ENCODE measurements around the gene OTUD5. TPM values are rescaled to one million over a fixed set of nuclear protein-coding genes. Genes with fewer than 3 reads are reported as not detected.

The OTUD5 gene
- total RNA-seq, 5 donors from 2014 or later (not counting 1 experiment from before 2014, with no cell fraction given) = 87.2 to 92.5 (median 89.7) TPM

DNA sequence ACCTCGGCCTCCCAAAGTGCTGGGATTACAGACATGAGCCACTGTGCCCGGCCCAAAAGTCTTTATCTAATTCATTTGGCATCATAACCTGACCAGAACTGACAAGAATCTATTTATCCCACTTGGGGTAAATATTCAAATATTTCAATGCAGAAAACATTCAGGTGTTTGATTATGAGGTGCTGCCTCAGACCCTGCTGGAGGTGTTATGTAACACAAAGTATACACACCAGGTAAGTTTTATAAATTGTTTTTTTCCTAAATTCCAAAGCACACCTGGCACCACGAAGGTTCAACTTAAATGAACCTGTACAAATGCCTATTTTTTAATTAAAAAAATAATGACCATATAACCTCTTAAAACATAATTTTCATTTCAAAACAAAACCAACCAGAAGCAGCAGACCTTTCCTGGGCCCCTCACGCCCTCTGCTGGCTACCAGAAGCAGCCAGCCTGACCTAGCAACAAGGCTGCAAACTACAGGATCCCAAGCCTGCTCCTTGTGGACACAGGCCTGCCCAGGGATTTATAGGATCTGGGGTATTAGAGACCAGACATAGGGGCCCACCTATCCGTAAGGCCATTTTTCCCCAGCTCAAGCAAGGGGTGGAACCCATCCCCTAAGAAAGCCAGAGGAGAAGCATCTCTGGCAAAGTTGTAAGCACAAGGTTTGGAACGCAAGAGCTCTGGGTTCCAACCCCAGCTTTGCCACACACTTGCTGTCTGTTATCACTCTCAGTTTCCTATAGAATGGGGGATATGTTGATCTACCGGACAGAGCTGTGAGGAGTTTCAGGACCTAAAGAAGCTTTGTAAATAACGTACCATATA is 11.7 kb downstream of the OTUD5 start:
- WGBS (ENCODE audit: insufficient coverage) = no CpG with 5 or more reads among the region's 8 CpGs
- no peaks in the 10 kb centered on the region for H3K9me3 Mint-ChIP-seq
- POLR2A ChIA-PET = interaction anchor here in 1 of 2 donors (0.7 to 1.0 kb wide), 2 partner anchors 12 to 20 kb away, joined by 3 to 6 read pairs; no protein-coding TSS in a partner anchor
- no peaks in the 10 kb centered on the region for H3K27me3 ChIP-seq (replicated peaks in 1 of 2; ENCODE audit: control insufficient read depth in 2 of 2, extremely low read depth in 1 of 2, insufficient read depth in 2 of 2, low read length in 1 of 2)
- peaks cover 53 to 62% (median 57%) of the 10 kb centered on the region in 3 donors for H3K4me1 Mint-ChIP-seq
- H3K36me3 Mint-ChIP-seq = peaks cover 17% of the 10 kb centered on the region
- H3K4me3 Mint-ChIP-seq = peak overlapping the region; percentile 9 to 61 (median 28)
- no peak overlapping the region for H3K27ac ChIP-seq (ENCODE audit: low read length)
- ATAC-seq (replicated peaks in 1 of 4) = peak; percentile 55 to 66 (median 63)
- no peaks in the 10 kb centered on the region for H3K9me3 ChIP-seq
- peaks cover 0 to 23% of the 10 kb centered on the region in 2 donors for H3K36me3 ChIP-seq (ENCODE audit: control insufficient read depth in 2 of 2, extremely low read depth in 1 of 2, insufficient read depth in 1 of 2, low read length in 1 of 2)
- H3K4me1 ChIP-seq (ENCODE audit: control insufficient read depth in 1 of 2, extremely low read depth in 1 of 2, insufficient read depth in 2 of 2, low read length in 2 of 2) = peaks cover 3 to 58% of the 10 kb centered on the region in 2 experiments
- H3K27me3 Mint-ChIP-seq = no peaks in the 10 kb centered on the region
- CTCF ChIA-PET = interaction anchor here (0.7 to 1.7 kb wide), 9 partner anchors 8 to 1173 kb away, joined by 3 to 5 read pairs (median 3); partner anchors contain the start of gene SLC35A2 (in 1 of the 2)
- peak overlapping the region; percentile 71 to 72 for H3K27ac Mint-ChIP-seq
- no peak overlapping the region for H3K4me3 ChIP-seq (ENCODE audit: control insufficient read depth in 1 of 2, extremely low read depth in 1 of 2, low read length in 1 of 2)
- peak in 33 of 35 experiments; percentile 25 to 71 (median 47) for DNase-seq

- Mint-ChIP-seq H3K36me3 (peaks cover 16% of the 10 kb centered on the region), H3K9me3 (no peaks in the 10 kb centered on the region), H3K4me3 (peak overlapping the region in 2 of 3 donors; percentile 48 to 58), H3K4me1 (peaks cover 81 to 83% (median 81%) of the 10 kb centered on the region in 3 donors), H3K27me3 (no peaks in the 10 kb centered on the region), H3K27ac (peak overlapping the region; percentile 90 to 95)
- POLR2A ChIA-PET = no interaction called here
- ATAC-seq (replicated peaks in 1 of 4) = no peak
- no peak for DNase-seq
- Histone ChIP-seq H3K27me3 (replicated peaks in 1 of 2; ENCODE audit: control insufficient read depth in 2 of 2, extremely low read depth in 1 of 2, insufficient read depth in 2 of 2, low read length in 1 of 2) (no peaks in the 10 kb centered on the region), H3K27ac (ENCODE audit: low read length) (peak overlapping the region; percentile 38), H3K4me3 (ENCODE audit: control insufficient read depth in 1 of 2, extremely low read depth in 1 of 2, low read length in 1 of 2) (no peak overlapping the region), H3K36me3 (ENCODE audit: control insufficient read depth in 2 of 2, extremely low read depth in 1 of 2, insufficient read depth in 1 of 2, low read length in 1 of 2) (peaks cover 0 to 18% of the 10 kb centered on the region in 2 donors), H3K4me1 (ENCODE audit: control insufficient read depth in 1 of 2, extremely low read depth in 1 of 2, insufficient read depth in 2 of 2, low read length in 2 of 2) (peaks cover 12 to 77% of the 10 kb centered on the region in 2 experiments), H3K9me3 (no peaks in the 10 kb centered on the region)
- CTCF ChIA-PET = interaction anchor here (0.6 to 1.3 kb wide), 2 partner anchors 22 to 141 kb away, joined by 3 to 4 read pairs; partner anchors contain the start of gene HDAC6 (in 1 of the 2)
- no CpG with 5 or more reads among the region's 2 CpGs for WGBS (ENCODE audit: insufficient coverage)
These were observed 14.5 kb downstream of the OTUD5 start for GRCh38 chrX:48942895-48943294.

DNA sequence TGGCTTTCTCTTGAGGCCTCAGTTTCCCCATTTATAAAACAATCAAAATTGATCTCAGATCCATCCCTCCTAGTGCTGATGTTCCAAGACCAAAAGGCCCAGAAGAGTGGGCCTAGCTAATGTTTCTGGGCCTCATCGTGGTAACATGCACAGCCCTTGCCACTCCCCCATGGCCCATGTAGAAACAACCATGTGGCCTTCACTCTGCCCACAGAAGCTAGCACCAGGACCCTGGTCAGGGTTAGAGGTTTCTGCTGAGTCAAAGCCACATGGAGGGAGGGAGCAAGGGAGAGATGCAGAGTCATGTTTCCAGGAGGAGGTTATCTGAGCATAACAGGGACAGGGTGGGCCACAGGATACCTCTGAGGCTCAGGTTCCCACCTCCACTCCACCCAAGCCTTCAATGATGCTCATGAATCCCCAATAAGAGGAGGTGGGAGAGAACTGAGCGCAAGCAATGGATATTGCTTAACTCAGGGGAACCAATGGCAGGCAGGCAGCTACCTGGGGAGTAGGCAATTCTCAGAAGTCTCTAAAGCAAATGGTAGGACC is 16.9 kb downstream of the OTUD5 start:
- Histone ChIP-seq H3K4me3 (ENCODE audit: control insufficient read depth in 1 of 2, extremely low read depth in 1 of 2, low read length in 1 of 2) (no peak overlapping the region), H3K9me3 (no peaks in the 10 kb centered on the region), H3K36me3 (ENCODE audit: control insufficient read depth in 2 of 2, extremely low read depth in 1 of 2, insufficient read depth in 1 of 2, low read length in 1 of 2) (peaks cover 0 to 12% of the 10 kb centered on the region in 2 donors), H3K27me3 (replicated peaks in 1 of 2; ENCODE audit: control insufficient read depth in 2 of 2, extremely low read depth in 1 of 2, insufficient read depth in 2 of 2, low read length in 1 of 2) (no peaks in the 10 kb centered on the region), H3K4me1 (ENCODE audit: control insufficient read depth in 1 of 2, extremely low read depth in 1 of 2, insufficient read depth in 2 of 2, low read length in 2 of 2) (peaks cover 24 to 89% of the 10 kb centered on the region in 2 experiments), H3K27ac (ENCODE audit: low read length) (peak overlapping the region; percentile 98)
- Mint-ChIP-seq H3K4me3 (peak overlapping the region in 2 of 3 donors; percentile 70 to 76), H3K27me3 (no peaks in the 10 kb centered on the region), H3K27ac (peak overlapping the region; percentile 92 to 99), H3K36me3 (peaks cover 18% of the 10 kb centered on the region), H3K9me3 (no peaks in the 10 kb centered on the region), H3K4me1 (peaks cover 88 to 93% (median 90%) of the 10 kb centered on the region in 3 donors)
- POLR2A ChIA-PET = interaction anchor here (0.6 to 3.5 kb wide), 6 partner anchors 12 to 702 kb away, joined by 3 to 23 read pairs (median 4); partner anchors contain the start of genes OTUD5 (in 1 of the 2), PQBP1 (in 1 of the 2) and TIMM17B (in 1 of the 2)
- no CpG with 5 or more reads among the region's 2 CpGs for WGBS (ENCODE audit: insufficient coverage)
- CTCF ChIA-PET = interaction anchor here (0.8 to 2.2 kb wide), 6 partner anchors 9 to 292 kb away, joined by 3 to 7 read pairs (median 4); no protein-coding TSS in a partner anchor
- no peak for ATAC-seq (replicated peaks in 1 of 4)
- no peak for DNase-seq

DNA sequence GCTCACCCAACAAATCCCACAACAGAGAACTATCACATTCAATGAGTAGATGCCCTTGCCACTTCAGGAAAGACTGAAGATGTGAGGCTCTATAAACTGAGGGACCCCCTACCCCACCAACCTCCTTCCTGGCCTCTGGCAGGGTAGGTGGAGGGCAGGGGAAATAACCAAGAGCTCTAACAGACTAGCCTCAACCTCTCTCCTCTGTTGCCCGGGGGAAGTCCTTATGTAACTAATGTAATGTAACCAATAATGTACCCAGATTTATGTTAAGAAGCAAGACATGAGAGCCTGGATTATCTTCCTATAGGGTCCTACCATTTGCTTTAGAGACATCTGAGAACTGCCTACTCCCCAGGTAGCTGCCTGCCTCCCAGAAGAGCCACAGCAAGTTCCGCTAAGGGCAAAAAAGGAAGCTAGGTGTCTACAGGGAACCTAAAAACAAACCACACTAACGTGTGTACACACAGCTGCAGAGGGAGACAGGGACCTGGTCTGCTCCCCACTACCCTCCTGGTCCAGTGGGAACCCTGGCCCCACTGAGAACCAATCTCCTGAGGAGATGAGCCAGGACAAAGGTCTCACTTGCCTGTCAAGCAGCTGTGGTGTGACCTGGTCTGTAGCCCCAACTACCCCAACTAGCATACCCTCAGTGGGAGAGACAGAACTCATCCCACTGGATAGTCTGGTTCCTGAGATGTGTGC is 17.7 kb downstream of the OTUD5 start:
- Histone ChIP-seq H3K4me3 (ENCODE audit: control insufficient read depth in 1 of 2, extremely low read depth in 1 of 2, low read length in 1 of 2) (peak overlapping the region in 1 of 2 donors; percentile 14), H3K4me1 (ENCODE audit: control insufficient read depth in 1 of 2, extremely low read depth in 1 of 2, insufficient read depth in 2 of 2, low read length in 2 of 2) (peaks cover 31 to 93% of the 10 kb centered on the region in 2 experiments), H3K36me3 (ENCODE audit: control insufficient read depth in 2 of 2, extremely low read depth in 1 of 2, insufficient read depth in 1 of 2, low read length in 1 of 2) (peaks cover 0 to 12% of the 10 kb centered on the region in 2 donors), H3K9me3 (no peaks in the 10 kb centered on the region), H3K27me3 (replicated peaks in 1 of 2; ENCODE audit: control insufficient read depth in 2 of 2, extremely low read depth in 1 of 2, insufficient read depth in 2 of 2, low read length in 1 of 2) (no peaks in the 10 kb centered on the region), H3K27ac (ENCODE audit: low read length) (peak overlapping the region; percentile 98)
- POLR2A ChIA-PET = interaction anchor here (0.6 to 3.5 kb wide), 9 partner anchors 9 to 703 kb away, joined by 3 to 23 read pairs (median 4); partner anchors contain the start of genes GRIPAP1 (in 1 of the 2), OTUD5 (in 1 of the 2), PQBP1 (in 1 of the 2) and TIMM17B (in 1 of the 2)
- peak in 18 of 35 experiments; percentile 10 to 59 (median 36) for DNase-seq
- peaks cover 22% of the 10 kb centered on the region for H3K36me3 Mint-ChIP-seq
- WGBS (ENCODE audit: insufficient coverage) = no CpG with 5 or more reads among the region's 3 CpGs
- H3K4me3 Mint-ChIP-seq = peak overlapping the region; percentile 67 to 76 (median 70)
- no peaks in the 10 kb centered on the region for H3K27me3 Mint-ChIP-seq
- ATAC-seq (replicated peaks in 1 of 4) = peak; percentile 16 to 28 (median 20)
- H3K27ac Mint-ChIP-seq = peak overlapping the region; percentile 92 to 99
- no peaks in the 10 kb centered on the region for H3K9me3 Mint-ChIP-seq
- H3K4me1 Mint-ChIP-seq = peaks cover 95 to 98% (median 96%) of the 10 kb centered on the region in 3 donors
- CTCF ChIA-PET = interaction anchor here (0.8 to 2.2 kb wide), 7 partner anchors 10 to 291 kb away, joined by 3 to 7 read pairs (median 4); partner anchors contain the start of gene SLC35A2 (in 1 of the 2)

DNA sequence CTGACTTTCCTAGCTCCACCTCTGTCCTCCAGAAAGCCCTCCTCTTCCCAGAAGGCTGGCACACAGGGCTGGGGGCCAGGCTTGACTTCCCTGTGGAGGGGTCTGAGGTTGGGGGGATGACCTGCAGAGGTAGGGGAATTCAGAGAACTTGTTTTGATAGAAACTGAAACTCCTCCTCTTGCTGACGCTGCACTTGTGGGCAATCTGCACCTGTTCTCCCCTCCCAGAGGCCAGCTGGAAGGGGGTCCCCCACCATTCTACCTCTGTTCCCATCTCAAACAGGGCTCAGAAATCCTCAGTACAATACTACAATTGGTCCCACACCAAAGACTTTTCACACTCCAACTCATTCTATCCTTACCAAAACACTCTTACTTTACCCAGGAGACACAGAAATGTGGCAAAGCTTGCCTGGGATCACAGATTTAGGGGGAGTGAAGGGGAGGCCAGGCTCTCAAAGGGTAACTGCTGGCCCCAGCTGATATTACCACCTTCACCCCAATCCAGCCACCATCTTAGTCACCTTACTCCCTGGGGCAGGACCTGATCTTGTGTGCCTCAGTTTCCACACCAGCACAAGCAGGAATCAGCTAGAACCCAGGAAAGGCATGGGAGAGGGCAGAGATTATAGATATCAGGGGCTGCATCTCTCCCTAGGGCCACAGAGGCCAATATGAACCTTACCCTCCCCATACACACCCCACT is 18.5 kb downstream of the OTUD5 start:
- CTCF ChIA-PET = interaction anchor here in 1 of 2 donors (0.9 to 2.2 kb wide), 3 partner anchors 18 to 27 kb away, joined by 3 to 7 read pairs (median 5); partner anchors contain the start of gene SLC35A2
- Mint-ChIP-seq H3K4me1 (peaks cover 96 to 98% (median 97%) of the 10 kb centered on the region in 3 donors), H3K9me3 (no peaks in the 10 kb centered on the region), H3K27ac (peak overlapping the region; percentile 92 to 99), H3K27me3 (no peaks in the 10 kb centered on the region), H3K36me3 (peaks cover 28% of the 10 kb centered on the region), H3K4me3 (peak overlapping the region; percentile 67 to 76 (median 70))
- Histone ChIP-seq H3K9me3 (no peaks in the 10 kb centered on the region), H3K27ac (ENCODE audit: low read length) (peak overlapping the region; percentile 98), H3K27me3 (replicated peaks in 1 of 2; ENCODE audit: control insufficient read depth in 2 of 2, extremely low read depth in 1 of 2, insufficient read depth in 2 of 2, low read length in 1 of 2) (no peaks in the 10 kb centered on the region), H3K4me1 (ENCODE audit: control insufficient read depth in 1 of 2, extremely low read depth in 1 of 2, insufficient read depth in 2 of 2, low read length in 2 of 2) (peaks cover 33 to 93% of the 10 kb centered on the region in 2 experiments), H3K4me3 (ENCODE audit: control insufficient read depth in 1 of 2, extremely low read depth in 1 of 2, low read length in 1 of 2) (peak overlapping the region in 1 of 2 donors; percentile 14), H3K36me3 (ENCODE audit: control insufficient read depth in 2 of 2, extremely low read depth in 1 of 2, insufficient read depth in 1 of 2, low read length in 1 of 2) (peaks cover 0 to 20% of the 10 kb centered on the region in 2 donors)
- no CpG with 5 or more reads among the region's 1 CpG for WGBS (ENCODE audit: insufficient coverage)
- ATAC-seq (replicated peaks in 1 of 4) (peak; percentile 11 to 64 (median 27)), DNase-seq (peak in 33 of 35 experiments; percentile 37 to 90 (median 78))
- POLR2A ChIA-PET = interaction anchor here (0.6 to 3.5 kb wide), 9 partner anchors 8 to 262 kb away, joined by 3 to 23 read pairs (median 4); partner anchors contain the start of genes GRIPAP1 (in 1 of the 2), OTUD5 (in 1 of the 2), PQBP1 (in 1 of the 2) and TIMM17B (in 1 of the 2)
